Caco-2 (cell line): ENCODE measurements around the gene DPP10. TPM values are rescaled to one million over a fixed set of nuclear protein-coding genes. Genes with fewer than 3 reads are reported as not detected.

ENCODE experiments used
- BruUV-seq: library from RNA; stranded (reverse); fragments of 400-500 nt; replicated peaks from 2 replicates; lab custom pipeline; 2021; lab: Mats Ljungman, UMichigan
- CTCF ChIA-PET: fragments of 300-600 bp; sonication (Branson Sonifier 250); formaldehyde crosslinking; loops from one replicate; lab custom pipeline; 2022; ENCODE audit warnings: antibody characterized with exemption; lab: Charles Lee
- POLR2A ChIA-PET: fragments of 300-600 bp; sonication (Branson Sonifier 250); formaldehyde crosslinking; loops from one replicate; lab custom pipeline; 2022; ENCODE audit warnings: antibody characterized with exemption; lab: Charles Lee
- DNase-seq, 2 experiments: peaks; one replicate each; pipeline versions ENCODE4 v3.0.0 to v3.0.0-alpha.2; 2020 to 2022
- H3K27me3 ChIP-seq: replicated peaks from 2 replicates; pipeline ENCODE4 v1.6.0; 2011; ENCODE audit warnings: low read length; ENCODE audit not compliant: control insufficient read depth, insufficient read depth
- H3K36me3 ChIP-seq: 2 replicates; pipeline ENCODE4 v1.5.1; 2011; ENCODE audit warnings: low read length; ENCODE audit not compliant: control insufficient read depth, insufficient read depth
- H3K4me1 ChIP-seq: fragments of 250-450 bp; sonication (Bioruptor Pico); 2 replicates; pipeline ENCODE4 v1.5.1; 2020; ENCODE audit warnings: mild to moderate bottlenecking
- H3K4me3 ChIP-seq: 2 replicates; pipeline ENCODE4 v1.5.1; 2011; ENCODE audit warnings: low read depth, mild to moderate bottlenecking, control low read depth, low read length
- H3K9me3 ChIP-seq: fragments of 250-450 bp; sonication (Bioruptor Pico); 2 replicates; pipeline ENCODE4 v1.5.1; 2020; ENCODE audit warnings: mild to moderate bottlenecking, moderate library complexity
- H3K27ac Mint-ChIP-seq: one replicate; pipeline ENCODE4 v1.8.0; 2022; ENCODE audit warnings: mixed read lengths; ENCODE audit not compliant: unreplicated experiment
- H3K27me3 Mint-ChIP-seq: one replicate; pipeline ENCODE4 v1.8.0; 2022; ENCODE audit warnings: mixed read lengths; ENCODE audit not compliant: insufficient read depth, unreplicated experiment
- H3K36me3 Mint-ChIP-seq: one replicate; pipeline ENCODE4 v1.8.0; 2022; ENCODE audit warnings: mild to moderate bottlenecking, mixed read lengths; ENCODE audit not compliant: insufficient read depth, unreplicated experiment
- H3K4me1 Mint-ChIP-seq: one replicate; pipeline ENCODE4 v1.8.0; 2022; ENCODE audit warnings: low read depth, mixed read lengths; ENCODE audit not compliant: unreplicated experiment
- H3K4me3 Mint-ChIP-seq: one replicate; pipeline ENCODE4 v1.8.0; 2022; ENCODE audit warnings: mild to moderate bottlenecking, moderate library complexity, mixed read lengths; ENCODE audit not compliant: unreplicated experiment
- H3K9me3 Mint-ChIP-seq: one replicate; pipeline ENCODE4 v1.8.0; 2022; ENCODE audit warnings: mixed read lengths; ENCODE audit not compliant: unreplicated experiment
- intact Hi-C: fragments of 100-400 bp; cut with micrococcal nuclease; formaldehyde crosslinking; loops from one replicate; pipeline ENCODE4 v1.10.0; 2022; ENCODE audit not compliant: unreplicated experiment
- total RNA-seq: library from RNA; stranded (reverse); gene quantifications from 2 replicates; pipeline ENCODE4 v1.2.3, GENCODE V29; 2022
- TF ChIP-seq, protein P1 (sequence below), 2 experiments: fragments of 200-600 bp in 1 of 2; IDR thresholded peaks; 1 replicate in 1 of 2; 2 replicates in 1 of 2; pipeline versions ENCODE4 v1.5.1 to v1.8.0; 2011 to 2022; ENCODE audit warnings: antibody characterized with exemption in 1 of 2, control low read depth in 1 of 2, inconsistent platforms in 1 of 2, low read depth in 1 of 2, low read length in 1 of 2, mild to moderate bottlenecking in 1 of 2, moderate library complexity in 1 of 2; ENCODE audit not compliant: insufficient read depth in 1 of 2, severe bottlenecking in 1 of 2, unreplicated experiment in 1 of 2

DPP10 gene
- total RNA-seq, 1 experiment from 2014 or later: not detected

- Histone ChIP-seq H3K4me1 (no peaks in the 10 kb centered on the region), H3K27me3 (no peaks in the 10 kb centered on the region), H3K9me3 (no peaks in the 10 kb centered on the region), H3K36me3 (no peaks in the 10 kb centered on the region), H3K4me3 (no peak overlapping the region)
- Mint-ChIP-seq H3K36me3 (no peaks in the 10 kb centered on the region), H3K9me3 (no peaks in the 10 kb centered on the region), H3K4me1 (no peaks in the 10 kb centered on the region), H3K27me3 (peaks cover 5% of the 10 kb centered on the region), H3K4me3 (no peak overlapping the region), H3K27ac (no peak overlapping the region)
- CTCF ChIA-PET: no interaction called here
- no TSS peak for BruUV-seq
- no peak for DNase-seq
- TF ChIP-seq, protein P1, sequence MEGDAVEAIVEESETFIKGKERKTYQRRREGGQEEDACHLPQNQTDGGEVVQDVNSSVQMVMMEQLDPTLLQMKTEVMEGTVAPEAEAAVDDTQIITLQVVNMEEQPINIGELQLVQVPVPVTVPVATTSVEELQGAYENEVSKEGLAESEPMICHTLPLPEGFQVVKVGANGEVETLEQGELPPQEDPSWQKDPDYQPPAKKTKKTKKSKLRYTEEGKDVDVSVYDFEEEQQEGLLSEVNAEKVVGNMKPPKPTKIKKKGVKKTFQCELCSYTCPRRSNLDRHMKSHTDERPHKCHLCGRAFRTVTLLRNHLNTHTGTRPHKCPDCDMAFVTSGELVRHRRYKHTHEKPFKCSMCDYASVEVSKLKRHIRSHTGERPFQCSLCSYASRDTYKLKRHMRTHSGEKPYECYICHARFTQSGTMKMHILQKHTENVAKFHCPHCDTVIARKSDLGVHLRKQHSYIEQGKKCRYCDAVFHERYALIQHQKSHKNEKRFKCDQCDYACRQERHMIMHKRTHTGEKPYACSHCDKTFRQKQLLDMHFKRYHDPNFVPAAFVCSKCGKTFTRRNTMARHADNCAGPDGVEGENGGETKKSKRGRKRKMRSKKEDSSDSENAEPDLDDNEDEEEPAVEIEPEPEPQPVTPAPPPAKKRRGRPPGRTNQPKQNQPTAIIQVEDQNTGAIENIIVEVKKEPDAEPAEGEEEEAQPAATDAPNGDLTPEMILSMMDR (IDR thresholded peaks at IDR 0.05; ENCODE audit: insufficient read depth in 1 of 2, low read depth in 1 of 2, low read length in 1 of 2, severe bottlenecking in 1 of 2, unreplicated experiment in 1 of 2): no peak
- POLR2A ChIA-PET: no interaction called here
- intact Hi-C loops: no loop called here
These were observed 15.7 kb upstream of the DPP10 start for GRCh38 chr2:114426756-114427155.

DNA sequence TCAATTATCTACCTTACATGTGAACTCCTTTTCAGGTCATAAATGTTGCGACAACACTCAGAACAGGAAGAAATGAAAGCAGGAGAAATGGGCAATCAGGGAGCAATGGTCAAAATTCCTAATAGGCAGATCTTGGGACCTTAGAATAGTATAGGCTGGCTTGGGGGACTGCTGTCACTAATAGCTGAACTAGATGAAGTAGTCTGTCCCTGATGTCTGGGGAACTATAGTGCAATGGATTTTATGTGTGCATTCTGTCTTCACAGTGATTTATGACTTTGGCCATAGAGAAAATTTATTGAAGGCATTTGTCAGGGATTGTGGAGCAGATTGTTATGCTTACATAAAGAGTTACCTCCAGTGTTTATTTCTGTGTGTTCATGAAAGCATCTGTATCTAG lies 6.1 kb upstream of the DPP10 start:
- Histone ChIP-seq H3K4me3 (no peak overlapping the region), H3K9me3 (no peaks in the 10 kb centered on the region), H3K36me3 (no peaks in the 10 kb centered on the region), H3K4me1 (no peaks in the 10 kb centered on the region), H3K27me3 (no peaks in the 10 kb centered on the region)
- no peak for DNase-seq
- no peaks in the 10 kb centered on the region for H3K4me1 Mint-ChIP-seq
- TF ChIP-seq, protein P1 (IDR thresholded peaks at IDR 0.05; ENCODE audit: insufficient read depth in 1 of 2, low read depth in 1 of 2, low read length in 1 of 2, severe bottlenecking in 1 of 2, unreplicated experiment in 1 of 2): no peak
- ChIA-PET CTCF (no interaction called here), POLR2A (no interaction called here)
- BruUV-seq: no TSS peak
- peaks cover 12% of the 10 kb centered on the region for H3K27me3 Mint-ChIP-seq
- no peaks in the 10 kb centered on the region for H3K36me3 Mint-ChIP-seq
- intact Hi-C loops: no loop called here
- H3K27ac Mint-ChIP-seq: no peak overlapping the region
- H3K9me3 Mint-ChIP-seq: no peaks in the 10 kb centered on the region
- no peak overlapping the region for H3K4me3 Mint-ChIP-seq

DNA sequence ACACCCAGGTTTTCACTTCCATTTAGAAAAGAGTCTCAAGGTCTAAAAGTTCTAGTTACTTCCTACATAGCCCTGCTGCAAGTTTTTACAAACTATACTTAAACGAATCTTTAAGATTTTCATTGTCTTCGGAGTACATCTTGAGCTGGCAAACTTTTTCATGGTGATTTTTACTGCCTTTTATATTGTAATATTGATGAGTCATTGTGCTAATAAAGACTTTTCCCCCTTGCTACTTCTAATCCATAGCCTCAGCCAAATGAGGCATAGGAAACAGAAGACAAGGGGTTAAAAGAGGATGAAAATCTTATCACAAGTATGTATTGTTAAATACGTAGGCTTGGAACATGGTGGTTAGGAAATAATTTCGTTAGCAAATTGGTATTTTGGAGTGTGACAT lies 4.1 kb downstream of the DPP10 start:
- no peaks in the 10 kb centered on the region for H3K36me3 ChIP-seq
- Mint-ChIP-seq H3K4me1 (no peaks in the 10 kb centered on the region), H3K36me3 (no peaks in the 10 kb centered on the region), H3K4me3 (no peak overlapping the region), H3K27ac (no peak overlapping the region), H3K27me3 (peaks cover 9% of the 10 kb centered on the region), H3K9me3 (no peaks in the 10 kb centered on the region)
- intact Hi-C loops: no loop called here
- no peak overlapping the region for H3K4me3 ChIP-seq
- no peaks in the 10 kb centered on the region for H3K4me1 ChIP-seq
- DNase-seq: no peak
- no peaks in the 10 kb centered on the region for H3K27me3 ChIP-seq
- no peaks in the 10 kb centered on the region for H3K9me3 ChIP-seq
- TF ChIP-seq, protein P1 (IDR thresholded peaks at IDR 0.05; ENCODE audit: insufficient read depth in 1 of 2, low read depth in 1 of 2, low read length in 1 of 2, severe bottlenecking in 1 of 2, unreplicated experiment in 1 of 2): no peak
- BruUV-seq: no TSS peak
- ChIA-PET CTCF (no interaction called here), POLR2A (no interaction called here)
